Endothelial cell of umbilical vein (primary cell): ENCODE measurements around the gene ARL6IP4.

ENCODE experiments used
- EZH2 ChIP-seq: IDR thresholded peaks from 2 replicates; pipeline ENCODE4 v1.6.1; 2012; ENCODE audit warnings: borderline replicate concordance, low read depth, mild to moderate bottlenecking, moderate library complexity, low read length, inconsistent platforms; ENCODE audit not compliant: severe bottlenecking
- FOS ChIP-seq: IDR thresholded peaks from 2 replicates; pipeline ENCODE4 v1.6.1; 2011; ENCODE audit warnings: mild to moderate bottlenecking, low read length, moderate library complexity, borderline replicate concordance; ENCODE audit not compliant: insufficient read depth
- GATA2 ChIP-seq: IDR thresholded peaks from 2 replicates; pipeline ENCODE4 v1.7.0; 2011; ENCODE audit warnings: low read depth, mild to moderate bottlenecking, moderate library complexity, mixed read lengths, low read length; ENCODE audit not compliant: insufficient read length, insufficient read depth
- JUN ChIP-seq: IDR thresholded peaks from 2 replicates; pipeline ENCODE4 v1.6.1; 2011; ENCODE audit warnings: borderline replicate concordance, low read depth; ENCODE audit not compliant: insufficient read length, insufficient read depth
- MYC ChIP-seq: IDR thresholded peaks from one replicate; pipeline ENCODE4 v1.6.1; 2011; ENCODE audit warnings: mild to moderate bottlenecking, low read depth, low read length
- POLR2A ChIP-seq: IDR thresholded peaks from 2 replicates; pipeline ENCODE4 v1.6.1; 2012; ENCODE audit warnings: low read depth, mild to moderate bottlenecking, control low read depth, low read length
- POLR2AphosphoS5 ChIP-seq: IDR thresholded peaks from 2 replicates; pipeline ENCODE4 v1.6.1; 2012; ENCODE audit warnings: low read depth, mild to moderate bottlenecking, control low read depth, low read length, moderate library complexity; ENCODE audit not compliant: insufficient read depth
- TF ChIP-seq, protein P1 (sequence below): IDR thresholded peaks from 2 replicates; pipeline ENCODE4 v1.6.1; 2011; ENCODE audit not compliant: insufficient read depth, insufficient read length
- TF ChIP-seq, protein P2 (sequence below), 2 donors: IDR thresholded peaks; 1 replicate in 1 of 2; 2 replicates in 1 of 2; pipeline ENCODE4 v1.5.1; 2011; ENCODE audit warnings: low read length in 2 of 2, mild to moderate bottlenecking in 2 of 2, moderate library complexity in 2 of 2, control low read depth in 1 of 2, inconsistent platforms in 1 of 2, low read depth in 1 of 2; ENCODE audit not compliant: insufficient read depth in 1 of 2; ENCODE audit errors: extremely low read depth in 1 of 2

DNA sequence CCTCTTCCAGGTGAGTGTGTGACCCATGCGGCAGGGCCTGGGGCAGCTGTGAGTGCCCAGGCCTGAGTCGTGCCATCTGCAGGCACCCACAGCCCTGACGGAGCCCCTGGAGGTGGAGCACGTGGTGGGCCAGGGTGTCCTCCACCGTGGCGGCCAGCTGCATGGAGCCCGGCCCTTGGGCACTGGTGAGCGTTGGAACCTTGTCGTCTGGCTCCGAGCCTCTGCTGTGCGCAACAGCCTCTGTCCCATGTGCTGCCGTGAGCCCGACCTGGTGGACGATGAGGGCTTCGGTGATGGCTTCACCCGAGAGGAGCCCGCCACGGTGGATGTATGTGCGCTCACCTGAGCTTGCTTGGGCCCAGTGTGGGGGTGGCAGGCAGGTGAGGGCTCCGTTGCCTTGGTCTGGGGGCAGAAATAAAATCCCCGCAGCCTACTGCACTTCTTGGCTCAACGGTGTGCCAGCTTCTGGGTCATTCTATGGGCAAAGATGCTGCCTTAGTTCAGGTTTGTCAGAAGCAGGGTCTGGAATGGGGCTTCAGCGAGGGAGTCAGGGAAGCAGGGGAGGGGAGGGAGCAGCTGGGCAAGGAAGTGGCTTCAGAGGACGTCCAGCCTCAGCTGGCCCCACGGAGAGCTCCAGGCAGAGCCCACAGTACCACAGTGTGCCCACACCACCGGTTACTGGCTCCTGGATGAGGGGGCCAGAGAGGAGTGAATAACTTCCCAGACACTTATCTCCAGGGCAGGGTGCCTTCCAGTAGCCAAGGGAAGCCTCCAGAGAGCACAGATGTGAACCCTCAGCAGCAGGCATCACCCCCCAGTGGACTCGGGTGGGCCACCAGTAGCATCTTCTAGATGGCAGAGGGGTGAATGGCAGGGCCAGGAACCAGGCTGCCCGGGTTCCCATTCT lies 1.2 kb upstream of the ARL6IP4 start:
- TF ChIP-seq POLR2AphosphoS5 (no peak), EZH2 (no peak), POLR2A (no peak), MYC (no peak), FOS (no peak), JUN (no peak), GATA2 (no peak)
- TF ChIP-seq, protein P1, sequence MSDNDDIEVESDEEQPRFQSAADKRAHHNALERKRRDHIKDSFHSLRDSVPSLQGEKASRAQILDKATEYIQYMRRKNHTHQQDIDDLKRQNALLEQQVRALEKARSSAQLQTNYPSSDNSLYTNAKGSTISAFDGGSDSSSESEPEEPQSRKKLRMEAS = no peak
- TF ChIP-seq, protein P2, sequence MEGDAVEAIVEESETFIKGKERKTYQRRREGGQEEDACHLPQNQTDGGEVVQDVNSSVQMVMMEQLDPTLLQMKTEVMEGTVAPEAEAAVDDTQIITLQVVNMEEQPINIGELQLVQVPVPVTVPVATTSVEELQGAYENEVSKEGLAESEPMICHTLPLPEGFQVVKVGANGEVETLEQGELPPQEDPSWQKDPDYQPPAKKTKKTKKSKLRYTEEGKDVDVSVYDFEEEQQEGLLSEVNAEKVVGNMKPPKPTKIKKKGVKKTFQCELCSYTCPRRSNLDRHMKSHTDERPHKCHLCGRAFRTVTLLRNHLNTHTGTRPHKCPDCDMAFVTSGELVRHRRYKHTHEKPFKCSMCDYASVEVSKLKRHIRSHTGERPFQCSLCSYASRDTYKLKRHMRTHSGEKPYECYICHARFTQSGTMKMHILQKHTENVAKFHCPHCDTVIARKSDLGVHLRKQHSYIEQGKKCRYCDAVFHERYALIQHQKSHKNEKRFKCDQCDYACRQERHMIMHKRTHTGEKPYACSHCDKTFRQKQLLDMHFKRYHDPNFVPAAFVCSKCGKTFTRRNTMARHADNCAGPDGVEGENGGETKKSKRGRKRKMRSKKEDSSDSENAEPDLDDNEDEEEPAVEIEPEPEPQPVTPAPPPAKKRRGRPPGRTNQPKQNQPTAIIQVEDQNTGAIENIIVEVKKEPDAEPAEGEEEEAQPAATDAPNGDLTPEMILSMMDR (IDR thresholded peaks at IDR 0.05; ENCODE audit: extremely low read depth in 1 of 2, insufficient read depth in 1 of 2, low read depth in 1 of 2, low read length in 2 of 2) = no peak
